Measurements from ENCODE around the gene MYL10.
"Not testable (repeated sequence)": the region's sequence is repeated elsewhere in the genome, so short reads cannot be mapped to it uniquely, and the experiment has no call there.

Gene MYL10

DNA sequence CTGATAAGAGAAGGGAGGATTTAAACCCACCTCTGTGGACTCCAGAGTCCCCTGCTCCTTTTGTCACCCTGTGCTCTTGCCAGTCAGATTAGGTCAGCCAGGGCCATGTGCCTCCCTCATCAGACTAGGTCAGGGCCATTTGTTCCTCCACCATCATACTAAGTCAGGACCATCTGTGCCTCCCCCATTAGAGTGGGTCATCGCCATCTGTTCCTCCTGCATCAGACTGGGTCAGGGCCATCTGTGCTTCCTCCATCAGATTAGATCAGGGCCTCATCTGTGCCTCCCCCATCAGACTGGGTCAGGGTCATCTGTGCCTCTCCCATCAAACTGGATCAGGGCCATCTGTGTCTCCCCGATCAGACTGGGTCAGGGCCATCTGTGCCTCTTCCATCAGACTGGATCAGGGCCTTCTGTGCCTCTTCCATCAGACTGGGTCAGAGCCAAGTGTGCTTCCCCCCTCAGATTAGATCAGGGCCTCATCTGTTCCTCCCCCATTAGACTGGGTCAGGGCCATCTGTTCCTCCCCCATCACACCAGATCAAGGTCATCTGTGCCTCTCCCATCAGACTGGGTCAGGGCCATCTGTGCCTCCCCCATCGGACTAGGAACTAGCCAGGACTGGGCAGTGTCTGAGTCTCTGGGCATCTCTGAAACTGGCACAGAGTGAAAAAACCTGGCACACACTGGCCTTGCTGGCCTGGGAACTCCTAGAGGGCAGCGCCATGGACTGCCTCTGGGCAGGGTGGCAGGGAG lies 11.5 kb downstream of the MYL10 start:
- FAIRE-seq, result no peak

- no peak for FAIRE-seq
Observed at GRCh38 chr7:101615446-101615845, 13.7 kb downstream of the MYL10 start.

DNA sequence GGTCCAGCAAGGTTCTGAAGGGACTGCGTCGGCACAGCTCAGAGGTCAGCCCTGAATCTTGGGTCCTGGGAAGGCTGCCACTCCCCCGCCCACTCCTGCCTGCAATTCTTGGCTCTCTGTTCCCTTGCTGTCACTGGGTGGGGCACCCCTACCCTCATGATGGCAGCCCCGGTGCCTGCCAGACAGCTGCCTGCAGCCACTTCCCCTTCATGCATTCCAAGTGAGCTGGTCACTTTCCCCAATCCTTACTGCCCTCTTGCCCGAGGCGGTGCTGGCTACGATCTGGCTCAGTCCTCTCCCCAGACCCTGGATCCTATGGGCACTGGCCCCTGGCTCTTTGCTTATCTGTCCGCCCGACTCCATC lies 14.2 kb downstream of the MYL10 start:
- no peak for FAIRE-seq

GRCh38 chr7:101614098-101614938 lies 14.8 kb downstream of the MYL10 start:
- FAIRE-seq, result no peak

DNA sequence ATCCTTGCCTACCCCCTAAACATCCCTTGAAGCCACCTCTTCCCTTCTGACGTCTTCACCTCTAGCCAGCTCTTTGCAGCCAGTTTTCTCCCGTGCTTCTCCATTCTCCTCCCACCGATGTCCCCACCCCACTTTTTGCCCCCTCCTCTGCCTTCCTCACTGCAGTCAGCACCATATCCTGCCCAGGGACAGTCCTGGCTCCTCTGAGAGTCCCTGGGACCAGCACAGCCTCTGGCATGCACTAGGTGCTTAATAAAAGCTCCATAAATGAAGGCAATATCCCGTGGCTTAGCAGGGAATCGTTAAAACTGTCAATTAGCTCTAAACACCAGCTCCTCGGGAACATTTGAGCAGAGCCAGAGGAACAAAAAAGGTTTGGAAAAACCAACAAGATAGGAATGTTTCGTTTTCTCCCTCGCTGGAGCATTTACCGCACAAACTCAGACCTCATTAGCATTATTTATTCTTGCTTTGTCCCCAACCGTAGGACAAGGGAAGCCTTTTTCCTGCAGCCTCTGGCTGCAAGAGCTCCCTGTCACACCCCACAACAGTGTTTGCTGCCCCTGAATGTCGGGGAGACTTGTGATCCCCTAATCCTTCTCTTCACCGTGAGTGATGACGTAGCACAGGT lies 16.1 kb downstream of the MYL10 start:
- no peak for FAIRE-seq

- no peak for FAIRE-seq
Observed at GRCh38 chr7:101608772-101609713, 20.1 kb downstream of the MYL10 start.

DNA sequence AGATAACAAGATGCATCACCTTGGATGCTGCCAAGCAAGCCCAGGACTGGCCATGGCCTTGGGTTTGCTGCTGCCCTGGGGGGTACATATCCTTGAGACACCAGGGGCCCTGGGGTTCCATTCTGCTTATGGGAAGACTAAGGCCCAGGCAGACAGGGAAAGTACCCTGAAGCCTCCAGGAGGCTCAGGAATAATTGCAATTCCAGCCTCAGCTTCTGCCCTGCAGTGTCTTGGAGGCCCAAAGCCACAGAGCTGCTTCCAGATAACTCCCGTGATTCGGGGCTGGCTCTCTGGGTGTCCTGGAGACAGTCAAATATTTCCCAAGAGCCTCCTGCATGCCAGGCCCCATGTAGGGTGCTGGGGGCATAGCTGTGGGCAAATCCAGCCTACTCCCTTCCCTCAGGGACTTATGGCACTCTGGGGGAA lies 22.6 kb downstream of the MYL10 start:
- FAIRE-seq, result no peak

DNA sequence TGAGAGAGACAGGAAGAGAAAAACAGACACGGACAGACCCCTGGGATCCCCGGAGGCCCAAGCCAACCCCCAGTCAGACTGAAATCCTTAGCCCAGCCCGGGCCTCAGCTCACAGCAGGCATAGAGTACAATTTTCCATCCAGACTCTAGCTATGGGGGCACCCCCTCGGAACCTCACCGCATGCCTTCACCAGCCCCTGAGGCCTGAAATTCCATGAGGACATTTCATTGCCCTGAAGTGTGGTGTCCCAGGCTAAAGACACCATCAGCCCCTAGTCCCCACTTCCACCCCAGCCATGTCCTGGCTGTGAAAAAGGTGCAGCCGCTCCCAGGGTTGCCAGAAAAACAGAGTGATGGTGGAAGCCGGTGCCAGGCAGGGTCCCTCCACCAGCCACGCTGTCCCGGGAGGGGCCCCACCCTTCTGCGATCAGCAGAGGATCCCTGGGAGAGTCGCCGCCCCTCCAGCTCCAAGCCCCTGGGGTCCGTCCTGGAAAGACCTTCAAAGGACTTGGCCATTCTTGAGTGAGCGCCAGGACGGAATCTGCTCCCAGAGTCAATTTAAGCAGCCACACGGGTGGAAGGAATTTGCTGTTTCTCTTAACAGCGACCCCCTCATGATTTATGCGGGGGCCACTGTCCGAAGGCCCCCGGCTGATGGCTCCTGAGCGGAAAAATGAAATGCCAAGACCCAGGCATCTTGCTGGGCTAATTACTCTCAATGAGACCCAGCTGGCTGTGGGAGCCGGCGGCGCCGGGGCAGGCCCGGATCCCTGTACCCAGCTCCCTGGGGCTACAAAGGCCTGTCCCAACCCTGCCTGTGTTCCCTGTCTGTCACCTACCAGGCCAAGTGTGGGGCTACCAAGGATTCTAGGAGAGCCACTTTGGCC lies 23.2 kb downstream of the MYL10 start:
- FAIRE-seq, result no peak

DNA sequence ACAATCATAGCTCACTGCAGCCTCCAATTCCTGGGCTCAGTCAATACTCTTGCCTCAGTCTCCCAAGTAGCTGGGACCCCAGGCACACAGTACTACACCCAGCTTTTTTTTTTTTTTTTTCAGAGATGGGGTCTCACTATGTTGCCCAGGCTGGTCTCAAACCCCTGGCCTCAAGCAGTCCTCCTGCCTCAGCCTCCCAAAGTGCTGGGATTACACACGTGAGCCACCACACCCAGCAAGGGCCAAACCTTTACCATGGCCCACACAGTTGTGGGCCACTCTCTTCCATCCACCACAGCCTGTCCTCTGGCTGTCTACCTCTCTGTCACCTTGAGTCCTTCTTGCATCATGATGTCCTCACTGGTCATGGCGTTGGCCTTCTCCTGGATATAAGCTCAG lies 24.2 kb downstream of the MYL10 start:
- FAIRE-seq, result not testable (repeated sequence)

- FAIRE-seq, result no peak
Observed at GRCh38 chr7:101604331-101604933, 24.7 kb downstream of the MYL10 start.

GRCh38 chr7:101602484-101603241 lies 26.4 kb downstream of the MYL10 start:
- FAIRE-seq, result peak; percentile 90

DNA sequence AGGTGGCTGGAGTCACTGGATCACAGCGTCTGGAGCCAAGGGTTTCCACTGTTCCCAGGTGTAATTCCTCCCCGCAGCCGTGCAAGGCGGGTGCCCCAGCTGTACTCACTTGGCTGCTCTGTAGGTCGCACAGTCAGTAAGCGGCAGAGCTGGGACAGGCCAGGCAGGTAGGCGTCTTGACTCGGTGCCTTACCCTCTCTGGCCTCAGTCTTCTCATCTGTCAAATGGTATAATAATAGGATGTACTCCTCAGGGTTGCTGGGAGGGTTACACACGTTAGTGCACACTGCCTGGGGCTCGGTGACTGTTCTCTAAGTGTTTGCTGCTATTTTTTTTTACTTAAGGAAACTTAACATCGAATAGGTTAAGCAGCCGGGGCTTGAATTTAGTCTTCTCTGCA lies 27.0 kb downstream of the MYL10 start:
- no peak for FAIRE-seq

DNA sequence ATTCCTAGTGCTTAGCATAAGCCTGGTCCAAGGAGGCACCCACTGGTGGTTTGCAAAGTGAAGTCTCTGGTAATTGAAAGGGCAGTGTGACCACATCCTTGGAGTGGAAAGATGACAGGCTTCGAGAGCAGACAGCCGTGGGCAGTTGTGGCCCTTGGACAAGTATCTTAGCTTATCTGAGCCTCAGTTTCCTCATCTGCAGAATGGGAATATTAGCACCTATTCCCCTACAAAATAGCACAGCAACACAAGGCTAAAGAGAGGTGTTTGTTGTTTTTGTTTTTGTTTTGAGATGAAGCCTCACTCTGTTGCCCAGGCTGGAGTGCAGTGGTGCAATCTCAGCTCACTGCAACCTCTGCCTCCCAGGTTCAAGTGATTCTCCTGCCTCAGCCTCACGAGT lies 29.3 kb downstream of the MYL10 start:
- FAIRE-seq, result no peak

- no peak for FAIRE-seq
Observed at GRCh38 chr7:101598986-101599771, 29.9 kb downstream of the MYL10 start.

DNA sequence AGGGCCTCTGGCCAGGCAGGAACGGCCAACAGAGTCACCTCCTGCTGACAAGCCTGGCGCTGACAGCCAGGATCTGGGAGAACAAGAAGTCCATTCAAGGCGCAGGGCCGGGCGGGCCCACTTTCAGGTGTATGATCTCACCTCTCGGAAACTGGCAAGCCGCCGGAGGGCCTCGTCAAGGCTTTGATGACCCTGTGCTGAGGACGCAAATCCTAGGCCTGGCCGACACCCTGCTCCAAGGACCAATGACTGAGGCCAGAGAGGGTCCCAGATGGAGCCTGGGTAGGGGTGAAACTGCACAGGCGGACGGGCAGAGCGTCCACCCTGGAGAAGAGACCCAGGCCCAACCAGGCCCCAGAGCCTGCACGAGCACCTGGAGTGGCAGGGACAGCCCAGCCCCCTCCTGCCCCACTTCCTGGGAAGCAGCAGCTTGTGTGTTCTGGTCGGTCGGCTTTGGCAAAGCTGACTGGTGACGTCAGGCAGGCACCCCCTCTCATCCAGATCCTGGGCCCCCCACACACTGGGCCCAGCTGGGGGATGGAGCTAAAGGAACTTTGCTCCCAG lies 30.6 kb downstream of the MYL10 start:
- no peak for FAIRE-seq

DNA sequence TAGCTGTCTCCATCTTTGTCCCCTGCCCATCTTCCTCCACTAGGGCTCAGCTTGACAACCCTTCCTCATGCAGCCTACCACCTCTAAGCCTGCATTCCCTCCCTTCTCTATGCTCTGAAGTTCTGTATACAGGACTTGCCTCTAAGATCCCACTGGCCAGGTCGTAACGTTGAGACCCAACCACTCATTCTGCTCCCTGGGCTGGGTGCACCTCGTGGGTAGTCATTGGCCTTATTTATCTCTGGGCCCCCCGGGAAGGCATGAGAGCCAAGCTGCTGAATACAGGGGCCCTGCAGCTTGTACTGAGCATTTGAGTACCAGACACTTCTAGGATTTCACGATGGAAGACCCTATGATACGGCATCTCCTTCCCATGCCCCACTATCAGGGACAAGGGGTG lies 31.2 kb downstream of the MYL10 start:
- no peak for FAIRE-seq

- no peak for FAIRE-seq
Observed at GRCh38 chr7:101596898-101597297, 32.2 kb downstream of the MYL10 start.

GRCh38 chr7:101595766-101596537 lies 33.1 kb downstream of the MYL10 start:
- FAIRE-seq, result no peak
